ENCODE measurements around the gene CMIP. TPM values are rescaled to one million over a fixed set of nuclear protein-coding genes. Genes with fewer than 3 reads are reported as not detected.
"Not testable (repeated sequence)": the region's sequence is repeated elsewhere in the genome, so short reads cannot be mapped to it uniquely, and the experiment has no call there.

Gene CMIP
- total RNA-seq, 1 donor = 15.7 TPM

- no peak for TF ChIP-seq CTCF (IDR thresholded peaks at IDR 0.05; ENCODE audit: insufficient read depth, low read length)
- DNase-seq (ENCODE audit: low read depth) = no peak
- H3K4me3 ChIP-seq (ENCODE audit: low read depth, low read length) = no peak overlapping the region
These were observed 76.6 kb downstream of the CMIP start for GRCh38 chr16:81521141-81521626.

- TF ChIP-seq CTCF (IDR thresholded peaks at IDR 0.05; ENCODE audit: insufficient read depth, low read length) = no peak
- no peak overlapping the region for H3K4me3 ChIP-seq (ENCODE audit: low read depth, low read length)
- no peak for DNase-seq (ENCODE audit: low read depth)
These were observed 77.6 kb downstream of the CMIP start for GRCh38 chr16:81522108-81522701.

- not testable (repeated sequence) for DNase-seq (ENCODE audit: low read depth); H3K4me3 ChIP-seq (ENCODE audit: low read depth, low read length)
These were observed 78.2 kb downstream of the CMIP start for GRCh38 chr16:81522851-81523250.

GRCh38 chr16:81523387-81524115, 78.9 kb downstream of the CMIP start:
- peak; percentile 86 for DNase-seq (ENCODE audit: low read depth)
- no peak for TF ChIP-seq CTCF (IDR thresholded peaks at IDR 0.05; ENCODE audit: insufficient read depth, low read length)
- H3K4me3 ChIP-seq (ENCODE audit: low read depth, low read length) = no peak overlapping the region

GRCh38 chr16:81524382-81524781, 79.8 kb downstream of the CMIP start:
- no peak for DNase-seq (ENCODE audit: low read depth)
- no peak overlapping the region for H3K4me3 ChIP-seq (ENCODE audit: low read depth, low read length)
- no peak for TF ChIP-seq CTCF (IDR thresholded peaks at IDR 0.05; ENCODE audit: insufficient read depth, low read length)

GRCh38 chr16:81524885-81525284, 80.3 kb downstream of the CMIP start:
- not testable (repeated sequence) for DNase-seq (ENCODE audit: low read depth); H3K4me3 ChIP-seq (ENCODE audit: low read depth, low read length)

GRCh38 chr16:81526199-81526598, 81.6 kb downstream of the CMIP start:
- DNase-seq (ENCODE audit: low read depth) = no peak
- no peak for TF ChIP-seq CTCF (IDR thresholded peaks at IDR 0.05; ENCODE audit: insufficient read depth, low read length)
- H3K4me3 ChIP-seq (ENCODE audit: low read depth, low read length) = no peak overlapping the region

- peak; percentile 93 for DNase-seq (ENCODE audit: low read depth)
- no peak for TF ChIP-seq CTCF (IDR thresholded peaks at IDR 0.05; ENCODE audit: insufficient read depth, low read length)
- H3K4me3 ChIP-seq (ENCODE audit: low read depth, low read length) = no peak overlapping the region
These were observed 82.3 kb downstream of the CMIP start for GRCh38 chr16:81526935-81527334.
